Stimulated activated CD8-positive, alpha-beta memory T cell treated with anti-CD3 and anti-CD28 coated beads, Interleukin-4, amount 100 ng/mL, for 24 hours (primary cell): ENCODE results near the gene CAMK1D.

ENCODE experiments used
- DNase-seq: peaks from one replicate; pipeline ENCODE4 v3.0.0-alpha.2; 2020; ENCODE audit warnings: low read depth

The CAMK1D gene

GRCh38 chr10:12769323-12770044 is 420.1 kb downstream of the CAMK1D start:
- DNase-seq, result no peak

GRCh38 chr10:12771981-12772760 is 422.8 kb downstream of the CAMK1D start:
- DNase-seq, result no peak

GRCh38 chr10:12772797-12773587 is 423.6 kb downstream of the CAMK1D start:
- DNase-seq, result no peak

- DNase-seq, result no peak
Measured at GRCh38 chr10:12774204-12774894, 425.0 kb downstream of the CAMK1D start.

- DNase-seq, result no peak
Measured at GRCh38 chr10:12777840-12778585, 428.7 kb downstream of the CAMK1D start.

GRCh38 chr10:12780634-12781601 is 431.6 kb downstream of the CAMK1D start:
- peak; percentile 23 for DNase-seq

- DNase-seq, result no peak
Measured at GRCh38 chr10:12781976-12782375, 432.6 kb downstream of the CAMK1D start.

- DNase-seq, result peak; percentile 27
Measured at GRCh38 chr10:12782537-12782936, 433.2 kb downstream of the CAMK1D start.

GRCh38 chr10:12783293-12783692 is 433.9 kb downstream of the CAMK1D start:
- DNase-seq, result no peak

GRCh38 chr10:12784646-12785045 is 435.3 kb downstream of the CAMK1D start:
- no peak for DNase-seq

- no peak for DNase-seq
Measured at GRCh38 chr10:12785415-12785831, 436.1 kb downstream of the CAMK1D start.

GRCh38 chr10:12787297-12787696 is 437.9 kb downstream of the CAMK1D start:
- DNase-seq, result no peak

- DNase-seq, result no peak
Measured at GRCh38 chr10:12788277-12788676, 438.9 kb downstream of the CAMK1D start.

- no peak for DNase-seq
Measured at GRCh38 chr10:12790270-12790669, 440.9 kb downstream of the CAMK1D start.

- no peak for DNase-seq
Measured at GRCh38 chr10:12791728-12792127, 442.4 kb downstream of the CAMK1D start.

GRCh38 chr10:12792889-12793556 is 443.7 kb downstream of the CAMK1D start:
- DNase-seq, result no peak

GRCh38 chr10:12795315-12796110 is 446.2 kb downstream of the CAMK1D start:
- DNase-seq, result no peak

- DNase-seq, result no peak
Measured at GRCh38 chr10:12796401-12797160, 447.2 kb downstream of the CAMK1D start.
